GM18498 (cell line): ENCODE data around the gene STIM2.

Source experiments
- ATAC-seq: cut with Tn5 transposase; IDR thresholded peaks from one replicate; pipeline ENCODE4 v1.9.1; 2021; ENCODE audit warnings: mild to moderate bottlenecking, moderate library complexity; ENCODE audit not compliant: unreplicated experiment

Gene STIM2

DNA sequence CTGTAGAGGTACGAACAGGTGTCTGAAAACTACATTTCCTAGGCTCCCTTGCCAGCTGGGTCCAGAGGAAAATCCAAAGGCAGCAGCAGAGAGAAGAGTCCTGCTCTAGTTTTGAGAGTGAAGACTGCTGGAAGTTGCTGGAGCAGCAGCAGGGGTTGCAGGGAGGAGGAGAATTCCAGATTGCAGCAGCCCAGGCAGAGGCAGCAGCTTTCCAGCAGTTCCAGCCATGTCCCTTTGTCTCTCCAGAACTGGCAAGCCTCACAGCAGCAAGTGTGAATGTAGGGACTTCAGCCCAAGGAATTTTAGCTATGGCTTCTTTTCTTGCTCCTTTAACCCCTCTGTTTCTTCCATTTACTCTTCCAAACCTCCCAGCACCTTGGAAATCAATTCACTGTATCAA, 24.1 kb upstream of the STIM2 start:
- ATAC-seq = no peak

DNA sequence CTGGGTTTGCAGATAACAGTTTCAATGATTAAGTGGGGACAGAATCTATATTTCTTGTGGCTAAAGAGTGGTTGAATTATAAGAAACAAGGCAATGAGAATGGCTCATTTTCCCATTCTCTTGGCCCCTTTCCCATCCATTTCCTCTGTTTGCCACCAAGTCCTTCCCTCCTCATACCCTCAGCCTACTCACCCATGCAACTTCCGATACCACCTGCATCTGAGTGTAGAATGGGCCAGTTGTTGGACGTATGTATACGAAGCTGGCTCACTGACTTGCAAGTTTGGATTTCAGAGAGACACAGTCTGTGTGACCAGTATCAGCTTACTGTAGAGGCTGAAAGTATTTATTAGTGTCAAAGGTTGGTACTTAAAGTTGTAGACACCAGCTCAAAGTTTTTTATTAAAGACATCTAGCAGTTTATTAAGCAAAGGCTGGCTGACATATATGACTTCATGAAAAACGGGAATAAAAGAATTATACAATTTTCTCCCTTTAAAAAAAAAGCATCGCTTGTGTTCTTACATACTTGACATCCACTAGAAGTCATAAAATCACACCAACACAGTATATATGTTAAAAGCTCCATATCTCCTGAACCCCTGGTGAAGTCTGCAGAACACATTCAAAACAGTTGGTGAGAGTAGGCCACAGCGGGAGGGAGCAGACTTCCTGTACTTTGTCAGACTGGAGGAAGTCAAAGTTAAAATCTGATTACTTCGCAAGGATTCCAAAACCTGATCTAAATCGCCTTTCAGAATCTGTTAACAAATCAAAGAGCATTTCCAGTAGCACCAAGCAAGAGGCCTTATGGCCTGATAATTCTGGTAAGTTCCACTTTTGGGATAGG, 22.4 kb upstream of the STIM2 start:
- no peak for ATAC-seq

DNA sequence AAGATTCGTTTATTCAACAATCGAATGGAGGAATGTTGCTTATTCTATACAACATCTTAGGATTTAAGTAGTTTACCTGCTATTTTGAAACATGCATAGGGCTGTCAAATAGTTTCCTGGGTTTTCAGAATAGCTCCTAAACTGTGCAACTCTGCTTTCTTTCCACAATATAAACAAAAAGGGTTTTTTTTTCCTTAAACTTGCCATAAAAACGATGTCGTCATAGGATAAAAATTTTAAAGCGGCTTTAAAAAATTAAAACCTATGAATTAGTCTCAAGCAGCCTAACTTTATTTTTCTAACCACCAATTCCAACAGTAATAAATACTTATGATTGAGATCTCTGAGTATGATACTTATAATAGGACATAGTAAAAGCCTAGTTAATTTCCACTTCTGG, 21.6 kb upstream of the STIM2 start:
- ATAC-seq = no peak

DNA sequence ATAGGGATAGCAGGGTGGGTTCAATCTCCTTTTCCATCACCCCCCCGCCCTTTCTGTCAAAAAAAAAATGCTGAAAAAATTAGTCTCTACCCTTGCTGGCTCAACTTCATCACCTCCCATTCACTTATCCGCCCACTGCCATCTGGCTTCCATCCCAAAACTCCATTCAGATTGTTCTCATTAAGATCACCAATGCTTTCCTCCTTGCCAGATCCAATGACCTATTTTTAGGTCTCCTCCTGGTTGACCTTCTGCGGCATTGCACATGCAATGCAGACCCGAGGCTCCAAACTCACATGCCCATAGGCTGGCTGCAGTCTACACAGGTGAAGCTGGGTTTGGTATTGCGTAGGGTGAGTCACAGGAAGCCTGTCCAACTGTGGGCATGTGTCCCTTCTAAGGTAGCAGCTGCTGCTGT, 21.1 kb upstream of the STIM2 start:
- no peak for ATAC-seq

DNA sequence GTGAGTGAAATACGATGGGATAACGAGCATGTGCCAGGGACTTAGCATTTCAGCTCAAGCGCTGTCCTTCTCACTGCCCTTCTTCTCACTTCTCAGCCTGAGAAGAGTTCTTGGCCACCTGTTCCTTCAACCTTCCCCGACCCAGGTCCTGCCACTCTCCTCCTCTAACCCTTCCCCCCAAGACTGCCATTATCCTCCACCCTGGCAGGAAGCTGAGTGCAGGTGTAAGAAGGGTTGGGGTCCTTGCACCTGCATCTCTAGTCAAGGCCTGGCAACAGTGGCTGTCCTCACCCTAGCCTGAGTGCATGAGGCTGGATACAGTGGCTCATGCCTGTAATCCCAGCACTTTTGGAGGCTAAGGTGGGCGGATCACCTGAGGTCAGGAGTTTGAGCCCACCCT, 19.9 kb upstream of the STIM2 start:
- ATAC-seq = no peak

DNA sequence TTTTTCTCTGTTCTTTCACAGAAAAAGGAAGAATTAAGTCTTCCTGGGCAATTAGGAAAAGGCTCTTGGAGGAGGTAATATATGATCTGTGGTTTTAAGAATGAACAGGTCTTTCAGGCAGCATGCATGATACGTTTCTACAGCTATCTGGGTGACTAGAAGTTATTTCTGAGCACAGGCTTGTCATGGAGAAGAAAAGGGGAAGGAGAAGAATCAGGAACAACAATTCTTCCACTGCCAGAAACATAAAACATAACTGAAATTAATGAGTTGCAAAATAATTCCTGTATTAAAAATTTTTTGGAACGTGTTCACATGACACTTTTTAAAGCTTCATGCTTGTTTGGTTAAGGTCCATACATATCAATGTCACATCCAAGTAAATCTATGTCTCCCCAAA, 17.7 kb upstream of the STIM2 start:
- ATAC-seq = no peak

DNA sequence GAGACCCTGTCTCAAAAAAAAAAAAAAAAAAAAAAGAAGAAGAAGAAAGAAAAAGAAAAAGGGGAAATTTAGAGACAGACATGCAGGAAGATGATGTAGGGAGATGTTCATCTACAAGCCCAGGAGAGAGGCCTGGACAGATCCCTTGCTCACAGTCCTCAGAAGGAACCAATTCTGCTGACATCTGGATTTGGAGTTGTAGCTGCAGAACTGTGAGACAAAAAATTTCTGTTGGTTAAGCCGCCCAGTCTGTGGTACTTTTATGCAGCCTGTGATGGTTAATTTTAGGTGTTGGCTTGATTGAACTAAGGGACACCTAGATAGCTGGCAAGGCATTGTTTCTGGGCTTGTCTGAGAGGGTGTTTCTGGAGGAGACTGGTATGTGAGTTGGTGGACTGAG, 10.1 kb upstream of the STIM2 start:
- ATAC-seq = no peak

DNA sequence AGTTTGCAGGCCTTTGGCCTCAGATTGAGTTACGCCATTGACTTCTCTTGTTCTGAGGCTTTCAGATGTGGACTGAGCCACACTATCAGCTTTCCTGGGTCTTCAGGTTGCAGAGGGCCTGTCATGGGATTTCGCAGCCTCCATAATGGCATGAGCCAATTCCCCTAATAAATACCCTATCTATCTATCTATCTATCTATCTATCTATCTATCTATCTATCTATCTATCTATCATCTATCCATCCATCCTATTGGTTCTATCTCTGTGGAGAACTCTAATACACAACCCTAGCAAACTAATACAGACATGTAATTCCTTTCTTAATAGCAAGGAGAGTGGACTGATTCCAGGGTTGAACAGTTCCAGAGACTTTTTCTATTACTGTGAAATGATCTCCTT, 9.5 kb upstream of the STIM2 start:
- no peak for ATAC-seq

DNA sequence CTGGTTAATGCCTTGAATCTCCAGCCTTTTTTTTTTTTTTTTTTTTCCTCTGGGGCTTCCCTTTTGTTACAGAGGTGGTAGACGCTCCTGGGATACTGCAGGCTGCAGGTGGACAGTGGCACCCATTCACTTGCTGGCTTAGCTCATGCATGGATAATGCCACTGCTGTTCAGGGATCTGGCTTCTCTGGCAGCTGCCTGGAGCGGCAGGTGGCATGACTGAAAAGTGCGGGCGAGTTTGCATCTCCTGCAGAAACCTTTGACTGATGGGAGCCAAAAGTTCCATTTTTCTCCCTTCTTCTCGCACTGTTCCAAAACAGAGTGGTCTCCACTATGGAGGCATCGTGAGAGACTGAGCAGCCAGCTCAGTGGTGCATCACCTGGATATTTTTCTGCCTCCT, 5.9 kb upstream of the STIM2 start:
- ATAC-seq = no peak

DNA sequence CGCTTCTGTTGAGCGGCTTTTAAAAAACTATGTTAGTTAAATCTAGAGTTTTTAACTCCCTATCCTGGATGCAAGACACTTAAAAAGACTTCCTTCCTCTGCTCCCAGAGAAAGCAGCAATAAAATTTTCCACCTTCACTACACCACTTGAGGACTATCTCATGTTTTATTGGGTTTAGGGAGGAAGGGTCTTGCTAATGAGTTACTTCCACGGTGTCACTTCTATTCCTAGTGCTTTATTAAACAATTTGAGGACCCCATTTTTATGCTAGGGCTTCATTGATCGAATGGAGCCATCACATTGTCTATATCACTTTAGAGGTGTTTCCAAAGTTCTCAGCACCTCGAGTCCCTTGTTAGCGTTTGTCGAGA, 3.7 kb upstream of the STIM2 start:
- ATAC-seq = no peak

DNA sequence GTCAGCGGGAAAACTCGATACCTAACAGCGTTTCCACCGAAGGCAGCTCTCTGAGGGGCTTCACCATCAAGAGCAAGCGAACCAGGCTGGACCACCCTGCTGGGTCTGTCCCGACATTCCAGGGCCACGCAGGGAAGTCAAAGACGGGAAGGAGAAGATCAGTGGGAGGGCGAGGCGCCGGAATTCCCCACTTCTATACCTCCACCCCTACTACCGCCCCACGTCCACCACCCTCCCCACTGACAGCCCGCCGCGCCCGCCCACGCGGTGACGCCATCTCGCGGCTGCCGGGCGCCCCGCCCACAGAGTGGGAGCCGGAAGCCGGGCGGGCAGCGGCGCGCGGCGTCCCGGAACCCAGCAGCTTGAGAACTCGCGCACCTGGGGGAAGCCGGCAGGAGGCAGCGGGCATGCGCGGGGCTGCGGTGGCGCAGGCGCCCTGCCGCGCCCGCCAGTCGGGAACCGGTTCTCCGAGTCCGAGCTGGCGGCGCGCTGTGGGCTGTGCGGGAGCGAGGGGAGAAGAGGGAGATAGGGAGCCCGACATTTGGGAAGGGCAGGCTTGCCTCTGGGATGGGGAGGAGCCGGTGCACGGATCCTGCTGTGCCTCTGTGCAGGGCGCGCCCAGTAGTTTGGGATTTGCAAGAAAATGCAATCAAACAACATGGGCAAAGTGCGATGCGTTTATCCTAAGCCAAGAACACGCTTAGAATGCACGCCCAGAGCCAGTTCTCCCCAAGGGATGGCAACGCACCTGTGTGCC, 3.2 kb upstream of the STIM2 start:
- peak; percentile 59 for ATAC-seq

DNA sequence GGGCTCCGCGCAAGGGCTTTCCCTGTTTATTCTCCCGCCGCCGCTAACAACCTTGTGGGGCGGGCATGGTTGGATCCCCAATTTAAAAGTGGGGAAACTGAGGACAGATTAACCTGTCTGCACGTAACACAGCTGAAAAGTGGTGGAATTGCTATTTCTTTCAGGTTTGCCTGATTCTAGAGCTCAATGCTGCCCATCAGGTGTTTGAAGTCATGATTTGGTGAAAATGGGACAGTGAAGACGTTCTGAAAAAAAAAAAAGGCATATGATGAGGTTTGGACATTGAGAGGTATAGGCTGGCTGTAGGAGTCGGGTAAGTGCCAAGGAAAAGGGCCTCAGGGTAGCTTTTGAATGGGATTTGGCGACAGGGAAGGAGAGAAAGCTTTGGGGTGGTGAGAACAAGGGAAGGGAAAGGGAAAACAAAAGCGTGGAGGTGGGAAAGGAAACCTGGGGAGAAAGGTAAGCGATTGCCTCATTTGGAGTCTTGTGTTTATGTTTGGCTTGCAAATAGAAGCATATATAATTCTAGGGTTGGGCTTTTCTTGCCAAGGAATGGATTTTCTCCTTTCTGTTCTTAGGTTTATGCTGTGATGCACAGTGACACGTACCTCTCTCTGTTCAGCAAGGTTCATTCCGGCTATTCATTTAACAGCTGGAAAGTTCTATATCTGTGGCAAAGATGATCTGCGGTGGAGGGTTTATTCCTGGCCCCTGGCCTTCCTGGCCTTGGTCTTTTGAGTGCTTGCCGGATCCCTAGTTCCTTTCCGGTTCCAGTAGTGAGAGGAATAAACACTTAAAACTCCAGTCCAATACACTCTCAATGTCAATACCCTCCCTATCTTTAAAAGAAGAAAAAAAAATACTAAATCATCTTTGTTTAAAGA, 2.4 kb upstream of the STIM2 start:
- no peak for ATAC-seq

DNA sequence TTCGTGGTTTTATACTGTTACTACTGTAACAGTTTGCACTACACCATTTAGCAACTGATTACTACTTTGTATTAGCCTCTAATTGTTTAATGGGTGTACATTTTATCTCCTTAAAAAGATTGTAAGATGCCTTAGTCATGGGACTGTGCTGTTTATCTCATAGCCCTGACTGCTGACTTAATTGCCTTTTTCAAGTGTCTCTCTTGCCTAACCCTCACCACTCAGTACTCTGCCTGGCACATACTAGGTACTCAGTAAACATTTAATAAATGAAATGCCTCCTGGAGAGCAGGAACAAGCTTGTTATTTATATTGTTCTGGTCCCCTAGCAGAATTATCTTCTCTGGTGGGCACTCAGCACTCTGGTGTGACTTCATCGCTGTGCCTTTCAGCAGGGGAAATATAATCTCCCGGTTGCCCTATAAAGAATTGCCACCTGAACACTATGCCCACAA, 1.7 kb upstream of the STIM2 start:
- no peak for ATAC-seq

DNA sequence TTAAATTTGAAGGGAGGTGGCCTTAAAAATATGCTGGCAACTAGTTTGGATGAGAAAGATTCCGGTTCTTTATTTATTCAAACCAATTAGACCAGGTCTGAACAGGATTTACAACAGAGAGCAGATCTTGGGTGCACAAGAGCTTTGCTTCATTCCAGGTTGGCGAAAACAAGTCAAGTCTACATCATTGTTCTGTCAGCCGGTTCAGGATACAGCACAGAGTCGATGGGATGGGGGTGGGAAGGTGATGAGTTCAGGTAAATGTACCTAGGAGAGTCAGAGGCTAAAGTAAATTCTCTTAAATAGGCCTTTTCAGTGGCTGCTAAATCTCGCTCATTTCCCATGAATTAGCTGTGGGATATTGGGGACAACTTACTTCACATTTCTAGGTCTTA, 882 bp upstream of the STIM2 start:
- ATAC-seq = no peak

DNA sequence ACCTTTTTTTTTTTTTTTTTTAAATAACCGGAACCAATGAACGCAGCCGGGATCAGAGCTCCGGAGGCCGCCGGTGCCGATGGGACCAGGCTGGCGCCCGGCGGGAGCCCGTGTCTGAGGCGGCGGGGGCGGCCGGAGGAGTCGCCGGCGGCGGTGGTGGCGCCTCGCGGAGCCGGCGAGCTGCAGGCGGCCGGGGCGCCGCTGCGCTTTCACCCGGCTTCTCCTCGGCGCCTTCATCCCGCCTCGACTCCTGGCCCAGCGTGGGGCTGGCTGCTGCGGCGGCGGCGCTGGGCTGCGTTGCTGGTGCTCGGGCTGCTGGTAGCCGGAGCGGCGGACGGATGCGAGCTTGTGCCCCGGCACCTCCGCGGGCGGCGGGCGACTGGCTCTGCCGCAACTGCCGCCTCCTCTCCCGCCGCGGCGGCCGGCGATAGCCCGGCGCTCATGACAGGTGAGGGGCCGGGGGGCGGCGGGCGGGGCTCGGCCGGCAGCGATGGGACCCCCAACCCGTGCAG, 337 bp downstream of the STIM2 start:
- ATAC-seq = peak; percentile 28

DNA sequence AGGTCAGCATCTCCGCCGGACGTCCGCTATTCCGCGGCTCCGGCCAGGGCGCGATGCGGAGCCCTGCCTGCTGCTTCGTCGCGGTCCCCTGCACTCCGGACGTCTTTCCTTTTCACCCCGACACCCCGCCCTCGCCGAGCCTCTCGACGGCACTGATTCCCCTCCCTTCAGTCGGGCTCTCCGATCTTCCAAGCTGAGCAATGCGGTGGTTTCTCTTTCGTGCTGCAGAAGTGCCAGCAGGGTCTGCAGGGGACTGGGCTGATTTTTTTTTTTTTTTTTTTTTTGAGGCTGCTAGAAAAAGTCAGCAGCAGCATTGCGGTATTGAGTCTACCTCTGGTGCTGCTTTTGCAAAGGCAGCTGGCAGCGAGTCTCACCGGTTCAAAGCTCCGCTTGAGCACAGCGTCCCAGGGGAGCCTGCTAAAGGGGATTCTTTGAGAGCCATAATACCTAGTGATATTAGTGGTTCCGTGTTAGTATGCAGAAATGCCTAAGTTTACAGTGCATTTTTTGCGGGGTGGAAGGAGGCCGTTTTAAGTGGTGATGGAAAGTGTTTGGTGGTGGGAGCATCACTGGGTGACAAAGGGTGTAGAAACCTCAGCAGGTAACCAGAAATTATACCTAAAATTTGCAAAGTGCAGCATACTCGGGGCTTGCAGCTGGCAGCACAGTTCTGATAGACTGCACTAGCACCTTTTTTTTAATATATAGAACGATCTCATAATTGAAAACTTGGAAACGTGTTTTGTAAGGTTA, 969 bp downstream of the STIM2 start:
- peak; percentile 43 for ATAC-seq

DNA sequence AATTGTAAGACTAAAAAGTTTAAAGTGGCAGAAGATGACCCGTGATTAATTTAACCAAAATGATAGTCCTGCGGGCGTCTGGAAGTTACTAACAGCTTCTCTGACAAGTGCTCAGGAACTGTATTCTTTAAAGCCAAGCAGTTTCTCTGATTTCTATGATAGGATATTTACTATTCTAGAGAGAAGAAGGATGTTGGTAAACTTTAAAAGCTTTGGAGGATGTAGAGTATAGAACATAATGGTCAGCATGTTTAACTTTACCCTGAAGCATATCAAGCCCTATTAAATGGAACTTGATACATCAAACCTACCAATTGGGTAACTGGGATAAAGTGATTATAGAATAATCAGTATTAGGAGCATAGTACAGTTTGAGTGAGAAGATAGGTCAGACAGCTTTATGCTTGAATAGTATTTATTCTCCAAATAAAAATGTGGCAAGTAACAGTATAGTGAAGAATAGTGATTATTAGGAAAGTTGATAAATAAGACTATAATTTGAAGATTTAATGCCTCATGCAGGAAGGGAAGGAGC, 1.8 kb downstream of the STIM2 start:
- ATAC-seq = no peak

DNA sequence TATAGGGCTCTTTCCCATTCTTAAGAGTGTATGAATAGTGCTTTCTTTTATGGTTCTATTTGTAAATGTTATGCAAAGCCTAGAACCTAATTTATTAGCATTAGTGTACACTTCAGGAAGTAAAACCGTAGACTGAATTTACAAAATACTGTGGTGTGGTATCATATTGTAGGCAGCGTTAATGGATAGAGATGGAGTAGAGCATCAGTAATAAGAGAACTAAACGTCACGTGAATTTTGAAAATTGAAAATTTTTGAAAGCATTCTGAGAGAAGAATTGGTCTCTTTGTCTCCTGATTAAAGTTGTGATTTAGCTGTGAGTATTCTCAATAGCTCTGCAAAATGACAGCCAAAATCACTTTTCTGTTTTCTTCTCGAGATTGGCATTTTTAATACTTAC, 2.9 kb downstream of the STIM2 start:
- ATAC-seq = no peak

DNA sequence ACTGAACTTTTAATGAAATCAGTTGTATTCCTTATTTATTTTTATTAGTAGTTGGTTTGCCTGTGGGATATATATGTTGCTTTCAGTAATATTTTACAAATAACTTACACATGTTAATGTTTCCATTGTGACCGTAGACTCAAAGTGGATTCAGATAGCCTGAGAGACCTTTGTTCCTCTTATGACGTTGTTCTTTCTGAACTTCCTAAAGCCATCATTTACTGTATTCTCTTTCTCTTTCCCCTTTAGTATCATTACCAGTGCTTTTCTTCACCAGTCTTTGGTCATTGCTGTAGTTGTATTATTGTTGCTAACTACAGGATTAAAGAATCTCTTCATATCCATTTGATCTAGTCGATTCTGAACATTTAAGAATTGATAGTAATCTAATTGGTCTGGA, 4.3 kb downstream of the STIM2 start:
- ATAC-seq = no peak

DNA sequence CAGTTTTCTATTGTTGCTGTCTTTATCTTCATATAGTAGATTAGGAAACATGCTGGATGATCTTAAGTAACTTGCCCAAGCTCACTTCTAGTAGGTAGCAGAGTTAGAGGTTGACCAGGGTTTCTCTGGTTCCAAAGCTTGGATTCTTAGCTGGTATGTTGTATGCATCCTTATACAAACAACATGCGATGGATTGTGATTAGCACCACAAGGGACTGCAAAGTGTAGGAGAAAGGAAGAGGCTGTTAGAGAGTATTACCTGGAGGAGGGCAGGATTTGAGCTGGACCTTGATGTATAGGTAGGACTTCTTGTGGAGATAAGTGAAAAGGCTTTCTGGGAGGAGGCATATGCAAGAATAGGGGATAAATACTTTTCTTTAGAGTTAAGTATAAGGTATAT, 5.6 kb downstream of the STIM2 start:
- no peak for ATAC-seq
